Activated CD8-positive, alpha-beta memory T cell treated with anti-CD3 and anti-CD28 coated beads for 36 hours (primary cell): ENCODE results near the gene FAM161A. TPM values are rescaled to one million over a fixed set of nuclear protein-coding genes. Genes with fewer than 3 reads are reported as not detected.

ENCODE experiments used
- CTCF ChIA-PET: fragments of 350-600 bp; sonication (Branson Sonifier 250); formaldehyde crosslinking; loops from one replicate; lab custom pipeline; 2021; ENCODE audit warnings: antibody characterized with exemption; lab: Charles Lee
- POLR2A ChIA-PET: fragments of 350-600 bp; sonication (Branson Sonifier 250); formaldehyde crosslinking; loops from one replicate; lab custom pipeline; 2021; ENCODE audit warnings: antibody characterized with exemption; lab: Charles Lee
- total RNA-seq, 2 experiments: library from RNA; stranded (reverse); gene quantifications; one replicate each; pipeline ENCODE4 v1.2.3, GENCODE V29; 2021

The FAM161A gene
- total RNA-seq, 2 experiments from 2014 or later, result 8.0 to 8.3 TPM

GRCh38 chr2:61793389-61793836 lies 60.4 kb downstream of the FAM161A start:
- CTCF ChIA-PET, result no interaction called here
- POLR2A ChIA-PET, result no interaction called here

GRCh38 chr2:61792355-61792890 lies 61.4 kb downstream of the FAM161A start:
- ChIA-PET CTCF (interaction anchor here (0.7 kb wide), 1 partner anchor 61 kb away, joined by 3 read pairs; no protein-coding TSS in a partner anchor), POLR2A (no interaction called here)

- ChIA-PET CTCF (no interaction called here), POLR2A (interaction anchor here (0.7 kb wide), 1 partner anchor 25 kb away, joined by 3 read pairs; no protein-coding TSS in a partner anchor)
Measured at GRCh38 chr2:61789807-61790602, 63.9 kb downstream of the FAM161A start.

GRCh38 chr2:61787941-61788563 lies 65.8 kb downstream of the FAM161A start:
- ChIA-PET POLR2A (no interaction called here), CTCF (no interaction called here)

GRCh38 chr2:61786876-61787275 lies 67.0 kb downstream of the FAM161A start:
- POLR2A ChIA-PET, result no interaction called here
- CTCF ChIA-PET, result interaction anchor here (0.6 kb wide), 1 partner anchor 249 kb away, joined by 3 read pairs; the partner anchor contains the start of gene XPO1

- POLR2A ChIA-PET, result no interaction called here
- CTCF ChIA-PET, result no interaction called here
Measured at GRCh38 chr2:61785583-61785982, 68.3 kb downstream of the FAM161A start.

GRCh38 chr2:61784643-61785042 lies 69.2 kb downstream of the FAM161A start:
- CTCF ChIA-PET, result no interaction called here
- POLR2A ChIA-PET, result no interaction called here

GRCh38 chr2:61775956-61776570 lies 77.8 kb downstream of the FAM161A start:
- CTCF ChIA-PET, result no interaction called here
- POLR2A ChIA-PET, result no interaction called here

Other genes starting within 250 kb of the FAM161A start
- 100 to 1,000 TPM; 366 to 370 TPM for gene CCT4, start 34.6 kb upstream of the FAM161A start, total RNA-seq
- 10 to 100 TPM; 32.7 to 37.8 TPM for gene COMMD1, start 51.6 kb upstream of the FAM161A start, total RNA-seq